PC-3 (cell line): ENCODE data around the gene CHML. TPM values are rescaled to one million over a fixed set of nuclear protein-coding genes. Genes with fewer than 3 reads are reported as not detected.
A peak's percentile ranks its signal among the peaks of the same experiment; 100 is the strongest.

Experiments
- ATAC-seq: fragments of 200-7000 bp; cut with Tn5 transposase; 2 replicates; pipeline ENCODE4 v1.9.1; 2020; ENCODE audit warnings: mild to moderate bottlenecking, moderate library complexity
- BruUV-seq: library from RNA; stranded (reverse); fragments of 400-500 nt; replicated peaks from 2 replicates; lab custom pipeline; 2021; lab: Mats Ljungman, UMichigan
- CTCF ChIA-PET: fragments of 300-600 bp; sonication (Branson Sonifier 250); formaldehyde crosslinking; loops from one replicate; lab custom pipeline; 2022; ENCODE audit warnings: antibody characterized with exemption; lab: Charles Lee
- POLR2A ChIA-PET: fragments of 300-600 bp; sonication (Branson Sonifier 250); formaldehyde crosslinking; loops from one replicate; lab custom pipeline; 2022; ENCODE audit warnings: antibody characterized with exemption; ENCODE audit not compliant: unreplicated experiment; lab: Charles Lee
- DNase-seq: peaks from one replicate; pipeline ENCODE4 v3.0.0-alpha.2; 2015
- H2AFZ ChIP-seq: fragments of 300-600 bp; sonication (generic); 2 replicates; pipeline ENCODE4 v1.6.0; 2016; ENCODE audit warnings: antibody characterized with exemption, low read length
- H3F3A ChIP-seq: fragments of 300-600 bp; sonication (generic); one replicate; pipeline ENCODE4 v1.6.0; 2017; ENCODE audit warnings: antibody characterized with exemption, low read length, control low read depth, mild to moderate bottlenecking; ENCODE audit not compliant: unreplicated experiment
- H3K27ac ChIP-seq: fragments of 300-600 bp; sonication (generic); 2 replicates; pipeline ENCODE4 v1.5.1; 2016; ENCODE audit warnings: mild to moderate bottlenecking, low read length
- H3K27me3 ChIP-seq: fragments of 300-600 bp; sonication (generic); 2 replicates; pipeline ENCODE4 v1.6.1; 2016; ENCODE audit warnings: low read length, mixed read lengths
- H3K36me3 ChIP-seq: fragments of 300-600 bp; sonication (generic); 2 replicates; pipeline ENCODE4 v1.6.1; 2016; ENCODE audit warnings: low read depth, mixed run types, low read length, mixed read lengths
- H3K4me1 ChIP-seq: fragments of 300-600 bp; sonication (generic); 2 replicates; pipeline ENCODE4 v1.5.1; 2016; ENCODE audit warnings: low read length; ENCODE audit not compliant: insufficient read depth
- H3K4me2 ChIP-seq: fragments of 300-600 bp; sonication (generic); 2 replicates; pipeline ENCODE4 v1.6.0; 2016; ENCODE audit warnings: low read length
- H3K4me3 ChIP-seq: fragments of 300-600 bp; sonication (generic); 2 replicates; pipeline ENCODE4 v1.5.1; 2016; ENCODE audit warnings: mild to moderate bottlenecking, low read length, mixed read lengths
- H3K79me2 ChIP-seq: fragments of 300-600 bp; sonication (generic); 2 replicates; pipeline ENCODE4 v1.6.1; 2017; ENCODE audit warnings: low read length, mixed read lengths
- H3K9ac ChIP-seq: fragments of 300-600 bp; sonication (generic); 2 replicates; pipeline ENCODE4 v1.6.0; 2016; ENCODE audit warnings: mild to moderate bottlenecking, low read length
- H3K9me2 ChIP-seq: fragments of 300-600 bp; sonication (generic); replicated peaks from 2 replicates; pipeline ENCODE4 v1.6.1; 2016; ENCODE audit warnings: mixed run types, low read length, mixed read lengths
- H3K9me3 ChIP-seq: fragments of 300-600 bp; sonication (generic); 2 replicates; pipeline ENCODE4 v1.6.1; 2016; ENCODE audit warnings: low read length, mixed read lengths
- H4K20me1 ChIP-seq: fragments of 300-600 bp; sonication (generic); 2 replicates; pipeline ENCODE4 v1.6.1; 2016; ENCODE audit warnings: low read length, mixed read lengths
- EZH2 ChIP-seq: fragments of 300-600 bp; sonication (generic); IDR thresholded peaks from one replicate; pipeline ENCODE4 v1.6.1; 2017; ENCODE audit warnings: antibody characterized with exemption, mild to moderate bottlenecking, low read length; ENCODE audit not compliant: unreplicated experiment
- EZH2phosphoT487 ChIP-seq: fragments of 300-600 bp; sonication (generic); IDR thresholded peaks from 2 replicates; pipeline ENCODE4 v1.6.1; 2018; ENCODE audit warnings: mild to moderate bottlenecking, antibody characterized with exemption, low read length, borderline replicate concordance
- intact Hi-C: fragments of 100-400 bp; cut with micrococcal nuclease; formaldehyde crosslinking; loops from 2 replicates; pipeline ENCODE4 v1.9.0; 2023
- total RNA-seq: library from RNA; depleted of rRNA; stranded (reverse); fragments of >200 nt; gene quantifications from 2 replicates; pipeline ENCODE4 v1.2.3, GENCODE V29; 2014
- TF ChIP-seq, protein P1 (sequence below): fragments of 300-600 bp; sonication (generic); conservative IDR thresholded peaks from 2 replicates; pipeline ENCODE4 v1.5.1; 2017; ENCODE audit warnings: antibody characterized with exemption, low read depth, mild to moderate bottlenecking, low read length

CHML gene
- total RNA-seq, 1 experiment from 2014 or later, result 68.6 TPM

DNA sequence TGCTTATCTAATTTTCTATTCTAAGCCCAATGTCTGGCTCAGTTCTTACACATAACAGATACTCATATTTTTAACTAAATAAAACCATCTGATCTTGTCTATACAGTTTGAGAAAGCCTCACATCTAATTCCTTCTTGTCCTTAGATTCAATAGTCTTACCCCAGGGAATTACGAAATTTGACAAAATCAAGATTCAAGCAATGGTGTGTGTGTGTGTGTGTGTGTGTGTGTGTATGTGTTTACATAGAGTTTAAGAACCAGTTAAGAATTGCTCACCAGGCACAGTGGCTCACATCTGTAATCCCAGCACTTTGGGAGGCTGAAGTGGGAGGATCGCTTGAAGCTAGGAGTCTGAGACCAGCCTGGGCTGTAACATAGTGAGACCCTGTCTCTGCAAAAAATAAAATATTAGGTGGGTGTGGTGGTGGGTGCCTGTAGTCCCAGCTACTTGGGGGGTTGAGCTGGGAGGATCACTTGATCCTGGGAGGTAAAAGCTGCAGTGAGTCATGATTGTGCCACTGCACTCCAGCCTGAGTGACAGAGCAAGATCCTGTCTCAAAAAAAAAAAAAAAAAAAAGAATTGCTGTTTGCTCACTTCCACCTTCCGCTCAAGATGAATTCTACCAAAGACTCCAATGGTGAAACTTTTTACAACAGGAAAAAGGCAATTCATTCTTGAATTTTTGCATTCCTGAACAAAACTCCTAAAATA, 18.1 kb upstream of the CHML start:
- peak overlapping the region; percentile 26 for H3K27ac ChIP-seq

DNA sequence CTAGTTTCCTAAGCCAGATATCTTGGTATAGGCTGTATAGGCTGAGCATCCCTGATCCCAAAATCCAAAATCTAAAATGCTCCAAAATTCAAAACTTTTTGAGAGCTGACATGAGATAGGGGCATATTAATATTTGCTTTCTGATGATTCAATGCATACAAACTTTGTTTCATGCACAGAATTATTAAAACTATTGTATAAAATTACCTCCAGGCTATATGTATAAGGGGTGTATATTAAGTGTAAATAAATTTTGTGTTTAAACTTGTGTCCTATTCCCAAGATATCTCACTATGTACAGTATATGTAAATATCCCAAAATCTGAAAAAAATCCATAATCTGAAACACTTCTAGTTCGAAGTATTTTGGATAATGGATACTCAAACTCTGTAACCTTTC, 14.5 kb upstream of the CHML start:
- ChIA-PET CTCF (interaction anchor here (0.6 kb wide), 1 partner anchor 50 kb away, joined by 3 read pairs; no protein-coding TSS in a partner anchor), POLR2A (interaction anchor here (0.7 kb wide), 1 partner anchor 14 kb away, joined by 6 read pairs; no protein-coding TSS in a partner anchor)
- H3K9me2 ChIP-seq, result no peaks in the 10 kb centered on the region
- H3K36me3 ChIP-seq, result no peaks in the 10 kb centered on the region
- no TSS peak for BruUV-seq
- H3K4me3 ChIP-seq, result no peak overlapping the region
- ATAC-seq (peak; percentile 71), DNase-seq (peak; percentile 71)
- TF ChIP-seq, protein P1, sequence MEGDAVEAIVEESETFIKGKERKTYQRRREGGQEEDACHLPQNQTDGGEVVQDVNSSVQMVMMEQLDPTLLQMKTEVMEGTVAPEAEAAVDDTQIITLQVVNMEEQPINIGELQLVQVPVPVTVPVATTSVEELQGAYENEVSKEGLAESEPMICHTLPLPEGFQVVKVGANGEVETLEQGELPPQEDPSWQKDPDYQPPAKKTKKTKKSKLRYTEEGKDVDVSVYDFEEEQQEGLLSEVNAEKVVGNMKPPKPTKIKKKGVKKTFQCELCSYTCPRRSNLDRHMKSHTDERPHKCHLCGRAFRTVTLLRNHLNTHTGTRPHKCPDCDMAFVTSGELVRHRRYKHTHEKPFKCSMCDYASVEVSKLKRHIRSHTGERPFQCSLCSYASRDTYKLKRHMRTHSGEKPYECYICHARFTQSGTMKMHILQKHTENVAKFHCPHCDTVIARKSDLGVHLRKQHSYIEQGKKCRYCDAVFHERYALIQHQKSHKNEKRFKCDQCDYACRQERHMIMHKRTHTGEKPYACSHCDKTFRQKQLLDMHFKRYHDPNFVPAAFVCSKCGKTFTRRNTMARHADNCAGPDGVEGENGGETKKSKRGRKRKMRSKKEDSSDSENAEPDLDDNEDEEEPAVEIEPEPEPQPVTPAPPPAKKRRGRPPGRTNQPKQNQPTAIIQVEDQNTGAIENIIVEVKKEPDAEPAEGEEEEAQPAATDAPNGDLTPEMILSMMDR, result no peak
- no peak for TF ChIP-seq EZH2
- TF ChIP-seq EZH2phosphoT487, result no peak
- H3K9ac ChIP-seq, result no peak overlapping the region; the same call in 1 of the 2 replicates
- no peak overlapping the region for H2AFZ ChIP-seq
- H3K4me2 ChIP-seq, result peak overlapping the region; percentile 23
- H3F3A ChIP-seq, result no peaks in the 10 kb centered on the region
- no peaks in the 10 kb centered on the region for H3K27me3 ChIP-seq
- peak overlapping the region; percentile 48 for H3K27ac ChIP-seq
- no peaks in the 10 kb centered on the region for H4K20me1 ChIP-seq
- intact Hi-C loops, result no loop called here
- H3K4me1 ChIP-seq, result peaks cover 36% of the 10 kb centered on the region
- no peaks in the 10 kb centered on the region for H3K79me2 ChIP-seq
- H3K9me3 ChIP-seq, result no peaks in the 10 kb centered on the region

More for the DNA sequence above, 18.1 kb upstream of the CHML start:
- H2AFZ ChIP-seq, result no peak overlapping the region
- DNase-seq (peak; percentile 76), ATAC-seq (peak; percentile 68)
- H4K20me1 ChIP-seq, result no peaks in the 10 kb centered on the region
- H3K36me3 ChIP-seq, result no peaks in the 10 kb centered on the region
- no TSS peak for BruUV-seq
- H3K4me2 ChIP-seq, result peak overlapping the region; percentile 27
- TF ChIP-seq EZH2 (no peak), EZH2phosphoT487 (no peak)
- TF ChIP-seq, protein P1, result no peak
- ChIA-PET POLR2A (interaction anchor here (0.6 to 0.7 kb wide), 2 partner anchors 138 to 190 kb away, joined by 11 to 12 read pairs; partner anchors contain the start of genes EXO1 and FH), CTCF (no interaction called here)
- H3K4me1 ChIP-seq, result peaks cover 36% of the 10 kb centered on the region
- no peaks in the 10 kb centered on the region for H3K79me2 ChIP-seq
- H3K27me3 ChIP-seq, result no peaks in the 10 kb centered on the region
- H3F3A ChIP-seq, result no peaks in the 10 kb centered on the region
- no peaks in the 10 kb centered on the region for H3K9me2 ChIP-seq
- no peaks in the 10 kb centered on the region for H3K9me3 ChIP-seq
- H3K9ac ChIP-seq, result no peak overlapping the region
- intact Hi-C loops, result loop anchor here (1.0 kb wide), 2 partner anchors 44 to 47 kb away; no protein-coding TSS in a partner anchor
- H3K4me3 ChIP-seq, result no peak overlapping the region

DNA sequence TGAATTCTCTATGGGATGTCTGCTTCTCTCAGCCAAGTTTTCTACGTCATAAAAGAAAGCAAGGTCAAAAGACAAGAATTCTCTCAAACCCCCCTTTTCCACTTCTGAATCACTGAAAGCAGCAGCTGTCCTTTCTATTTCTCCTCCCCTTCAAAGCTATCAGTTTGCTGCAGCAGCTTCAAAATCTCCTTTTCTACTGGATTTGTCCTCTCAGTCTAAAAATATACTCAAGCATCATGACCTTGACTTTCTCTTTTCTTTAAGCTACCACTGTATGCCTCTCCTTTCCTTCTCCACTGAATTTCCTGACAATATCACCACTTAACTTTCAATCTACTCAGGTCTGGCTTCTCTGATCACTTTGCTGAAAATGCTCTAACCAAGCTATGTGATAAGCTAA, 13.8 kb upstream of the CHML start:
- intact Hi-C loops, result no loop called here
- H3K4me2 ChIP-seq, result peak overlapping the region; percentile 23; the same call in 1 of the 2 replicates
- H3F3A ChIP-seq, result no peaks in the 10 kb centered on the region
- H3K4me1 ChIP-seq, result peaks cover 36% of the 10 kb centered on the region
- no peaks in the 10 kb centered on the region for H3K79me2 ChIP-seq
- no peak overlapping the region for H2AFZ ChIP-seq
- CTCF ChIA-PET, result interaction anchor here (0.6 kb wide), 1 partner anchor 49 kb away, joined by 3 read pairs; no protein-coding TSS in a partner anchor
- POLR2A ChIA-PET, result no interaction called here
- H3K27me3 ChIP-seq, result no peaks in the 10 kb centered on the region
- H3K4me3 ChIP-seq, result no peak overlapping the region
- H3K36me3 ChIP-seq, result no peaks in the 10 kb centered on the region
- H4K20me1 ChIP-seq, result no peaks in the 10 kb centered on the region
- no peaks in the 10 kb centered on the region for H3K9me2 ChIP-seq
- no peaks in the 10 kb centered on the region for H3K9me3 ChIP-seq
- no peak; the same call in 1 of the 2 replicates for ATAC-seq
- DNase-seq, result no peak
- peak overlapping the region; percentile 48 for H3K27ac ChIP-seq
- BruUV-seq, result no TSS peak
- no peak overlapping the region; the same call in 1 of the 2 replicates for H3K9ac ChIP-seq
- TF ChIP-seq EZH2, result no peak
- TF ChIP-seq, protein P1, result no peak
